ENCODE results near the gene PIM3.

The PIM3 gene

GRCh38 chr22:49928555-49929210 lies 31.9 kb upstream of the PIM3 start:
- DNase-seq = no peak

- peak; percentile 72 for DNase-seq
Observed at GRCh38 chr22:49929211-49929979, 31.2 kb upstream of the PIM3 start.

GRCh38 chr22:49929994-49930575 lies 30.5 kb upstream of the PIM3 start:
- DNase-seq = peak; percentile 35

- peak; percentile 86 for DNase-seq
Observed at GRCh38 chr22:49930596-49931412, 29.8 kb upstream of the PIM3 start.

- no peak for DNase-seq
Observed at GRCh38 chr22:49933236-49934159, 27.1 kb upstream of the PIM3 start.

GRCh38 chr22:49934160-49934890 lies 26.2 kb upstream of the PIM3 start:
- DNase-seq = peak; percentile 24

- peak; percentile 85 for DNase-seq
Observed at GRCh38 chr22:49934891-49935557, 25.5 kb upstream of the PIM3 start.

- peak; percentile 77 for DNase-seq
Observed at GRCh38 chr22:49935561-49935960, 25.0 kb upstream of the PIM3 start.

GRCh38 chr22:49936018-49936972 lies 24.3 kb upstream of the PIM3 start:
- peak; percentile 93 for DNase-seq

GRCh38 chr22:49936973-49937757 lies 23.4 kb upstream of the PIM3 start:
- no peak for DNase-seq

- no peak for DNase-seq
Observed at GRCh38 chr22:49937758-49938564, 22.6 kb upstream of the PIM3 start.

- DNase-seq = no peak
Observed at GRCh38 chr22:49938565-49939136, 21.9 kb upstream of the PIM3 start.

- DNase-seq = no peak
Observed at GRCh38 chr22:49941507-49942316, 18.9 kb upstream of the PIM3 start.

- DNase-seq = no peak
Observed at GRCh38 chr22:49942565-49943404, 17.8 kb upstream of the PIM3 start.

- DNase-seq = no peak
Observed at GRCh38 chr22:49943405-49943765, 17.2 kb upstream of the PIM3 start.

All from NCI-H69 (cell line).